HEK293 (cell line): ENCODE data around the gene HOXC10.

ENCODE experiments used
- FEZF1 ChIP-seq: fragments of 450-650 bp; formaldehyde crosslinking; IDR thresholded peaks from 2 replicates; pipeline ENCODE4 v1.5.1; 2016; ENCODE audit warnings: missing biosample characterization, missing genetic modification characterization
- GLIS1 ChIP-seq: fragments of 450-650 bp; formaldehyde crosslinking; IDR thresholded peaks from 2 replicates; pipeline ENCODE4 v1.5.1; 2016; ENCODE audit warnings: missing biosample characterization, missing genetic modification characterization
- REPIN1 ChIP-seq: fragments of 450-650 bp; formaldehyde crosslinking; IDR thresholded peaks from 2 replicates; pipeline ENCODE4 v1.5.1; 2017; ENCODE audit warnings: missing biosample characterization, missing genetic modification characterization, low read depth
- SCRT1 ChIP-seq: fragments of 450-650 bp; formaldehyde crosslinking; IDR thresholded peaks from 2 replicates; pipeline ENCODE4 v1.5.1; 2016; ENCODE audit warnings: missing biosample characterization, missing genetic modification characterization, borderline replicate concordance
- SCRT2 ChIP-seq: fragments of 450-650 bp; formaldehyde crosslinking; IDR thresholded peaks from 2 replicates; pipeline ENCODE4 v1.5.1; 2016; ENCODE audit warnings: missing biosample characterization, missing genetic modification characterization
- SP3 ChIP-seq: fragments of 450-650 bp; formaldehyde crosslinking; IDR thresholded peaks from 2 replicates; pipeline ENCODE4 v1.5.1; 2016; ENCODE audit warnings: missing biosample characterization, missing genetic modification characterization
- ZFP69B ChIP-seq: fragments of 450-650 bp; formaldehyde crosslinking; IDR thresholded peaks from 2 replicates; pipeline ENCODE4 v1.5.1; 2016; ENCODE audit warnings: missing biosample characterization, missing genetic modification characterization
- ZNF10 ChIP-seq: fragments of 450-650 bp; formaldehyde crosslinking; IDR thresholded peaks from 2 replicates; pipeline ENCODE4 v1.5.1; 2017; ENCODE audit warnings: missing biosample characterization, missing genetic modification characterization
- ZNF114 ChIP-seq: fragments of 450-650 bp; formaldehyde crosslinking; IDR thresholded peaks from 2 replicates; pipeline ENCODE4 v1.5.0; 2017; ENCODE audit warnings: missing biosample characterization, missing genetic modification characterization
- ZNF121 ChIP-seq: fragments of 450-650 bp; formaldehyde crosslinking; IDR thresholded peaks from 2 replicates; pipeline ENCODE4 v1.5.1; 2016; ENCODE audit warnings: missing biosample characterization, missing genetic modification characterization
- ZNF146 ChIP-seq: fragments of 450-650 bp; formaldehyde crosslinking; IDR thresholded peaks from 2 replicates; pipeline ENCODE4 v1.5.1; 2016; ENCODE audit warnings: missing biosample characterization, missing genetic modification characterization
- ZNF16 ChIP-seq: fragments of 450-650 bp; formaldehyde crosslinking; IDR thresholded peaks from 2 replicates; pipeline ENCODE4 v1.5.1; 2016; ENCODE audit warnings: low read depth, missing biosample characterization, missing genetic modification characterization
- ZNF221 ChIP-seq: fragments of 450-650 bp; formaldehyde crosslinking; IDR thresholded peaks from 2 replicates; pipeline ENCODE4 v1.5.1; 2017; ENCODE audit warnings: missing biosample characterization, missing genetic modification characterization, borderline replicate concordance
- ZNF24 ChIP-seq: fragments of 450-650 bp; formaldehyde crosslinking; IDR thresholded peaks from 2 replicates; pipeline ENCODE4 v1.5.1; 2016; ENCODE audit warnings: missing biosample characterization, missing genetic modification characterization
- ZNF354C ChIP-seq: fragments of 450-650 bp; formaldehyde crosslinking; IDR thresholded peaks from 2 replicates; pipeline ENCODE4 v1.5.1; 2016; ENCODE audit warnings: missing biosample characterization, missing genetic modification characterization, low read depth, borderline replicate concordance
- ZNF544 ChIP-seq: fragments of 450-650 bp; formaldehyde crosslinking; IDR thresholded peaks from 2 replicates; pipeline ENCODE4 v1.5.0; 2017; ENCODE audit warnings: missing biosample characterization, missing genetic modification characterization
- ZNF549 ChIP-seq: fragments of 450-650 bp; IDR thresholded peaks from 2 replicates; pipeline ENCODE4 v1.5.1; 2018; ENCODE audit warnings: missing biosample characterization, missing genetic modification characterization, mild to moderate bottlenecking, inconsistent platforms, moderate library complexity
- ZNF600 ChIP-seq: fragments of 450-650 bp; formaldehyde crosslinking; IDR thresholded peaks from 2 replicates; pipeline ENCODE4 v1.5.1; 2016; ENCODE audit warnings: missing biosample characterization, missing genetic modification characterization
- ZNF670 ChIP-seq: fragments of 450-650 bp; formaldehyde crosslinking; IDR thresholded peaks from 2 replicates; pipeline ENCODE4 v1.5.1; 2016; ENCODE audit warnings: missing biosample characterization, missing genetic modification characterization, low read depth
- ZNF785 ChIP-seq: fragments of 450-650 bp; formaldehyde crosslinking; IDR thresholded peaks from 2 replicates; pipeline ENCODE4 v1.5.1; 2016; ENCODE audit warnings: missing biosample characterization, missing genetic modification characterization
- ZNF830 ChIP-seq: fragments of 450-650 bp; IDR thresholded peaks from 2 replicates; pipeline ENCODE4 v1.5.0; 2018; ENCODE audit warnings: missing biosample characterization, missing genetic modification characterization, low read depth, mild to moderate bottlenecking, moderate library complexity
- TF ChIP-seq, protein P1 (sequence below): fragments of 450-650 bp; formaldehyde crosslinking; IDR thresholded peaks from 2 replicates; pipeline ENCODE4 v1.5.1; 2016; ENCODE audit warnings: missing biosample characterization, missing genetic modification characterization
- TF ChIP-seq, protein P2 (sequence below): fragments of 450-650 bp; formaldehyde crosslinking; conservative IDR thresholded peaks from 2 replicates; pipeline ENCODE4 v1.5.1; 2016; ENCODE audit warnings: low read depth, missing biosample characterization, missing genetic modification characterization
- TF ChIP-seq, protein P3 (sequence below): fragments of 450-650 bp; formaldehyde crosslinking; IDR thresholded peaks from 2 replicates; pipeline ENCODE4 v1.5.1; 2016; ENCODE audit warnings: missing biosample characterization, missing genetic modification characterization
- TF ChIP-seq, protein P4 (sequence below): fragments of 450-650 bp; formaldehyde crosslinking; IDR thresholded peaks from 2 replicates; pipeline ENCODE4 v1.5.1; 2016; ENCODE audit warnings: missing biosample characterization, missing genetic modification characterization
- TF ChIP-seq, protein P5 (sequence below): fragments of 450-650 bp; formaldehyde crosslinking; IDR thresholded peaks from 2 replicates; pipeline ENCODE4 v1.5.1; 2016; ENCODE audit warnings: missing biosample characterization, missing genetic modification characterization

The HOXC10 gene

DNA sequence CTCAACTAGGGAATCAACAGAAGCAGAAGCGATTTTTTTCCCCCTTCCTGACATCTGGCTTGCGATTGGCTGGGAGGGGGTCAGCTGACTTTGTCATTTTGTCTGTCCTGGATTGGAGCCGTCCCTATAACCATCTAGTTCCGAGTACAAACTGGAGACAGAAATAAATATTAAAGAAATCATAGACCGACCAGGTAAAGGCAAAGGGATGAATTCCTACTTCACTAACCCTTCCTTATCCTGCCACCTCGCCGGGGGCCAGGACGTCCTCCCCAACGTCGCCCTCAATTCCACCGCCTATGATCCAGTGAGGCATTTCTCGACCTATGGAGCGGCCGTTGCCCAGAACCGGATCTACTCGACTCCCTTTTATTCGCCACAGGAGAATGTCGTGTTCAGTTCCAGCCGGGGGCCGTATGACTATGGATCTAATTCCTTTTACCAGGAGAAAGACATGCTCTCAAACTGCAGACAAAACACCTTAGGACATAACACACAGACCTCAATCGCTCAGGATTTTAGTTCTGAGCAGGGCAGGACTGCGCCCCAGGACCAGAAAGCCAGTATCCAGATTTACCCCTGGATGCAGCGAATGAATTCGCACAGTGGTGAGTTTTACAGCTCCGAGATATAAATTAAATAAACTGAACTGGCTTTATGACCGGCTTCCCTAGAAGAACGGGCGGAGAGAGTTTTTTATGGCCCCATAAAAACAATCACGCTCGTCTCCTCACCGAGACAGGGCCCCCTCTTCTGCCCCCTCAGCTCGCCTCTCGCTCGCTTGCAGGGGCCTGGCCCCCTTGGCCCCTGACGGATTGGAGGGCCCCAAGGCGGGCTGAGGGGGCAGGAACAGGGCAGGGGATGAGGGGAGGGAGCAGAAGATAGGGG, 43.6 kb downstream of the HOXC10 start, which contains the start of gene HOXC6 (continued):
- TF ChIP-seq, protein P1, sequence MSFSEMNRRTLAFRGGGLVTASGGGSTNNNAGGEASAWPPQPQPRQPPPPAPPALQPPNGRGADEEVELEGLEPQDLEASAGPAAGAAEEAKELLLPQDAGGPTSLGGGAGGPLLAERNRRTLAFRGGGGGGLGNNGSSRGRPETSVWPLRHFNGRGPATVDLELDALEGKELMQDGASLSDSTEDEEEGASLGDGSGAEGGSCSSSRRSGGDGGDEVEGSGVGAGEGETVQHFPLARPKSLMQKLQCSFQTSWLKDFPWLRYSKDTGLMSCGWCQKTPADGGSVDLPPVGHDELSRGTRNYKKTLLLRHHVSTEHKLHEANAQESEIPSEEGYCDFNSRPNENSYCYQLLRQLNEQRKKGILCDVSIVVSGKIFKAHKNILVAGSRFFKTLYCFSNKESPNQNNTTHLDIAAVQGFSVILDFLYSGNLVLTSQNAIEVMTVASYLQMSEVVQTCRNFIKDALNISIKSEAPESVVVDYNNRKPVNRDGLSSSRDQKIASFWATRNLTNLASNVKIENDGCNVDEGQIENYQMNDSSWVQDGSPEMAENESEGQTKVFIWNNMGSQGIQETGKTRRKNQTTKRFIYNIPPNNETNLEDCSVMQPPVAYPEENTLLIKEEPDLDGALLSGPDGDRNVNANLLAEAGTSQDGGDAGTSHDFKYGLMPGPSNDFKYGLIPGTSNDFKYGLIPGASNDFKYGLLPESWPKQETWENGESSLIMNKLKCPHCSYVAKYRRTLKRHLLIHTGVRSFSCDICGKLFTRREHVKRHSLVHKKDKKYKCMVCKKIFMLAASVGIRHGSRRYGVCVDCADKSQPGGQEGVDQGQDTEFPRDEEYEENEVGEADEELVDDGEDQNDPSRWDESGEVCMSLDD: peak; percentile 64; the same call in 1 of the 2 replicates
- TF ChIP-seq SCRT1 (tag by site-specific recombination) (no peak), ZNF600 (tag by site-specific recombination) (peak; percentile 94), ZNF146 (tag by site-specific recombination) (no peak), REPIN1 (tag by site-specific recombination) (no peak), ZNF354C (no peak), ZNF114 (tag by site-specific recombination) (no peak), ZNF830 (tag by site-specific recombination) (no peak), SCRT2 (tag by site-specific recombination) (no peak), ZNF785 (no peak), ZNF24 (tag by site-specific recombination) (peak; percentile 51; the same call in 1 of the 2 replicates), FEZF1 (tag by site-specific recombination) (peak; percentile 92), ZNF670 (tag by site-specific recombination) (no peak), SP3 (no peak), ZNF10 (tag by site-specific recombination) (peak; percentile 46), GLIS1 (tag by site-specific recombination) (peak; percentile 85), ZNF121 (tag by site-specific recombination) (no peak), ZNF221 (tag by site-specific recombination) (no peak), ZNF544 (tag by site-specific recombination) (no peak), ZFP69B (tag by site-specific recombination) (0 out of 2 replicates have a peak, but pooled peaks have one; percentile 24), ZNF16 (tag by site-specific recombination) (no peak), ZNF549 (tag by site-specific recombination) (no peak)
- TF ChIP-seq, protein P2, sequence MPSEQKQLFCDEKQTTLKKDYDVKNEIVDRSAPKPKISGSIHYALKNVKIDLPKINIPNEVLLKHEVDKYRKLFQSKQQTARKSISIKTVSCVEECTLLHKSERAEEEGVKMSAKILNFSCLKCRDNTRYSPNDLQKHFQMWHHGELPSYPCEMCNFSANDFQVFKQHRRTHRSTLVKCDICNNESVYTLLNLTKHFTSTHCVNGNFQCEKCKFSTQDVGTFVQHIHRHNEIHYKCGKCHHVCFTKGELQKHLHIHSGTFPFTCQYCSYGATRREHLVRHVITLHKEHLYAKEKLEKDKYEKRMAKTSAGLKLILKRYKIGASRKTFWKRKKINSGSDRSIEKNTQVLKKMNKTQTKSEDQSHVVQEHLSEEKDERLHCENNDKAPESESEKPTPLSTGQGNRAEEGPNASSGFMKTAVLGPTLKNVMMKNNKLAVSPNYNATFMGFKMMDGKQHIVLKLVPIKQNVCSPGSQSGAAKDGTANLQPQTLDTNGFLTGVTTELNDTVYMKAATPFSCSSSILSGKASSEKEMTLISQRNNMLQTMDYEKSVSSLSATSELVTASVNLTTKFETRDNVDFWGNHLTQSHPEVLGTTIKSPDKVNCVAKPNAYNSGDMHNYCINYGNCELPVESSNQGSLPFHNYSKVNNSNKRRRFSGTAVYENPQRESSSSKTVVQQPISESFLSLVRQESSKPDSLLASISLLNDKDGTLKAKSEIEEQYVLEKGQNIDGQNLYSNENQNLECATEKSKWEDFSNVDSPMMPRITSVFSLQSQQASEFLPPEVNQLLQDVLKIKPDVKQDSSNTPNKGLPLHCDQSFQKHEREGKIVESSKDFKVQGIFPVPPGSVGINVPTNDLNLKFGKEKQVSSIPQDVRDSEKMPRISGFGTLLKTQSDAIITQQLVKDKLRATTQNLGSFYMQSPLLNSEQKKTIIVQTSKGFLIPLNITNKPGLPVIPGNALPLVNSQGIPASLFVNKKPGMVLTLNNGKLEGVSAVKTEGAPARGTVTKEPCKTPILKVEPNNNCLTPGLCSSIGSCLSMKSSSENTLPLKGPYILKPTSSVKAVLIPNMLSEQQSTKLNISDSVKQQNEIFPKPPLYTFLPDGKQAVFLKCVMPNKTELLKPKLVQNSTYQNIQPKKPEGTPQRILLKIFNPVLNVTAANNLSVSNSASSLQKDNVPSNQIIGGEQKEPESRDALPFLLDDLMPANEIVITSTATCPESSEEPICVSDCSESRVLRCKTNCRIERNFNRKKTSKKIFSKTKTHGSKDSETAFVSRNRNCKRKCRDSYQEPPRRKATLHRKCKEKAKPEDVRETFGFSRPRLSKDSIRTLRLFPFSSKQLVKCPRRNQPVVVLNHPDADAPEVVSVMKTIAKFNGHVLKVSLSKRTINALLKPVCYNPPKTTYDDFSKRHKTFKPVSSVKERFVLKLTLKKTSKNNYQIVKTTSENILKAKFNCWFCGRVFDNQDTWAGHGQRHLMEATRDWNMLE (tag by site-specific recombination): no peak
- TF ChIP-seq, protein P3, sequence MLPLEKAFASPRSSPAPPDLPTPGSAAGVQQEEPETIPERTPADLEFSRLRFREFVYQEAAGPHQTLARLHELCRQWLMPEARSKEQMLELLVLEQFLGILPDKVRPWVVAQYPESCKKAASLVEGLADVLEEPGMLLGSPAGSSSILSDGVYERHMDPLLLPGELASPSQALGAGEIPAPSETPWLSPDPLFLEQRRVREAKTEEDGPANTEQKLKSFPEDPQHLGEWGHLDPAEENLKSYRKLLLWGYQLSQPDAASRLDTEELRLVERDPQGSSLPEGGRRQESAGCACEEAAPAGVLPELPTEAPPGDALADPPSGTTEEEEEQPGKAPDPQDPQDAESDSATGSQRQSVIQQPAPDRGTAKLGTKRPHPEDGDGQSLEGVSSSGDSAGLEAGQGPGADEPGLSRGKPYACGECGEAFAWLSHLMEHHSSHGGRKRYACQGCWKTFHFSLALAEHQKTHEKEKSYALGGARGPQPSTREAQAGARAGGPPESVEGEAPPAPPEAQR (tag by site-specific recombination): no peak
- TF ChIP-seq, protein P4, sequence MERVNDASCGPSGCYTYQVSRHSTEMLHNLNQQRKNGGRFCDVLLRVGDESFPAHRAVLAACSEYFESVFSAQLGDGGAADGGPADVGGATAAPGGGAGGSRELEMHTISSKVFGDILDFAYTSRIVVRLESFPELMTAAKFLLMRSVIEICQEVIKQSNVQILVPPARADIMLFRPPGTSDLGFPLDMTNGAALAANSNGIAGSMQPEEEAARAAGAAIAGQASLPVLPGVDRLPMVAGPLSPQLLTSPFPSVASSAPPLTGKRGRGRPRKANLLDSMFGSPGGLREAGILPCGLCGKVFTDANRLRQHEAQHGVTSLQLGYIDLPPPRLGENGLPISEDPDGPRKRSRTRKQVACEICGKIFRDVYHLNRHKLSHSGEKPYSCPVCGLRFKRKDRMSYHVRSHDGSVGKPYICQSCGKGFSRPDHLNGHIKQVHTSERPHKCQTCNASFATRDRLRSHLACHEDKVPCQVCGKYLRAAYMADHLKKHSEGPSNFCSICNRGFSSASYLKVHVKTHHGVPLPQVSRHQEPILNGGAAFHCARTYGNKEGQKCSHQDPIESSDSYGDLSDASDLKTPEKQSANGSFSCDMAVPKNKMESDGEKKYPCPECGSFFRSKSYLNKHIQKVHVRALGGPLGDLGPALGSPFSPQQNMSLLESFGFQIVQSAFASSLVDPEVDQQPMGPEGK: peak; percentile 94
- TF ChIP-seq, protein P5, sequence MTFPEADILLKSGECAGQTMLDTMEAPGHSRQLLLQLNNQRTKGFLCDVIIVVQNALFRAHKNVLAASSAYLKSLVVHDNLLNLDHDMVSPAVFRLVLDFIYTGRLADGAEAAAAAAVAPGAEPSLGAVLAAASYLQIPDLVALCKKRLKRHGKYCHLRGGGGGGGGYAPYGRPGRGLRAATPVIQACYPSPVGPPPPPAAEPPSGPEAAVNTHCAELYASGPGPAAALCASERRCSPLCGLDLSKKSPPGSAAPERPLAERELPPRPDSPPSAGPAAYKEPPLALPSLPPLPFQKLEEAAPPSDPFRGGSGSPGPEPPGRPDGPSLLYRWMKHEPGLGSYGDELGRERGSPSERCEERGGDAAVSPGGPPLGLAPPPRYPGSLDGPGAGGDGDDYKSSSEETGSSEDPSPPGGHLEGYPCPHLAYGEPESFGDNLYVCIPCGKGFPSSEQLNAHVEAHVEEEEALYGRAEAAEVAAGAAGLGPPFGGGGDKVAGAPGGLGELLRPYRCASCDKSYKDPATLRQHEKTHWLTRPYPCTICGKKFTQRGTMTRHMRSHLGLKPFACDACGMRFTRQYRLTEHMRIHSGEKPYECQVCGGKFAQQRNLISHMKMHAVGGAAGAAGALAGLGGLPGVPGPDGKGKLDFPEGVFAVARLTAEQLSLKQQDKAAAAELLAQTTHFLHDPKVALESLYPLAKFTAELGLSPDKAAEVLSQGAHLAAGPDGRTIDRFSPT (tag by site-specific recombination): peak; percentile 75
